Measurements from ENCODE around the gene CEP83.

- no peak for TF ChIP-seq EZH2 (IDR thresholded peaks at IDR 0.05; ENCODE audit: insufficient read depth, poor library complexity, severe bottlenecking)
- no peak for TF ChIP-seq EZH2phosphoT487 (IDR thresholded peaks at IDR 0.05; ENCODE audit: insufficient read depth, low read depth)
Observed at GRCh38 chr12:94285943-94286582, 173.6 kb downstream of the CEP83 start.
